ENCODE data around the gene AMFR.

GRCh38 chr16:56417138-56417537 is 8.2 kb downstream of the AMFR start:
- no peak for TF ChIP-seq POLR2A (IDR thresholded peaks at IDR 0.05)
- TF ChIP-seq CTCF (IDR thresholded peaks at IDR 0.05) = no peak

All from right lobe of liver (tissue), 4 donors.